Effector memory CD8-positive, alpha-beta T cell (primary cell): Measurements from ENCODE around the gene CLCNKB.

Experiments
- ATAC-seq: fragments of 150-1000 bp; cut with Tn5 transposase; replicated peaks from 2 replicates; pipeline ENCODE4 v1.10.0; 2021; ENCODE audit warnings: mild to moderate bottlenecking, moderate library complexity
- DNase-seq, 3 experiments: peaks; one replicate each; pipeline ENCODE4 v3.0.0; 2021
- H3K27ac Mint-ChIP-seq, 2 donors: one replicate each; pipeline ENCODE4 v1.8.0; 2022; ENCODE audit warnings: mild to moderate bottlenecking in 2 of 2, mixed read lengths in 2 of 2, moderate library complexity in 2 of 2
- H3K27me3 Mint-ChIP-seq, 2 donors: one replicate each; pipeline ENCODE4 v1.8.0; 2022; ENCODE audit warnings: mixed read lengths in 2 of 2
- H3K36me3 Mint-ChIP-seq: one replicate; pipeline ENCODE4 v1.8.0; 2022; ENCODE audit warnings: mild to moderate bottlenecking, moderate library complexity, mixed read lengths; ENCODE audit not compliant: insufficient read depth
- H3K4me1 Mint-ChIP-seq, 2 donors: one replicate each; pipeline ENCODE4 v1.8.0; 2022; ENCODE audit warnings: low read depth in 2 of 2, mixed read lengths in 2 of 2
- H3K4me3 Mint-ChIP-seq, 2 donors: one replicate each; pipeline ENCODE4 v1.8.0; 2022; ENCODE audit warnings: mild to moderate bottlenecking in 2 of 2, mixed read lengths in 2 of 2, moderate library complexity in 2 of 2
- H3K9me3 Mint-ChIP-seq, 2 donors: one replicate each; pipeline ENCODE4 v1.8.0; 2022; ENCODE audit warnings: mixed read lengths in 2 of 2

CLCNKB gene

DNA sequence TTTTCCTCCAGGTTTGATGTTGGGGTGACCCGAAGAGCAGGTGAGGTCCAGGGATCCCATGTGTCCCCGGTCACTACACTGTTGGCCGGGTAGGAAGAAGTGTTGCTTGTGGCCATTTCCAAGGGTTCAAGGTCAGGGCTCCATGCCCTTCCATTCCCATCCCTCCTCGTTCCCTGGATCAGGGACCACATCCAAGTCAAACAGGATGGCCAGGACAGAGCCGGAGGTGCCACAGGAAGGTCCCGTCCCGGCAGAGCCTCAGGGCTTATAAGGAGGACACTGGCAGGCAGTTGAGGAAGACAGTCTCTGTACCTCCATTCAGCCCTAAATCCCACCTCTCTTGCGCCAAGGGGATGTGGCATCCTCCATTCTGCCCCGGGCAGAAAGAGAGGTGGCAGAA is 51.9 kb downstream of the CLCNKB start:
- no peak overlapping the region for H3K4me3 Mint-ChIP-seq
- H3K36me3 Mint-ChIP-seq, result peaks cover 7% of the 10 kb centered on the region
- no peak overlapping the region for H3K27ac Mint-ChIP-seq
- ATAC-seq (no peak), DNase-seq (no peak)
- no peaks in the 10 kb centered on the region for H3K9me3 Mint-ChIP-seq
- H3K27me3 Mint-ChIP-seq, result peaks cover 25 to 44% of the 10 kb centered on the region in 2 donors
- H3K4me1 Mint-ChIP-seq, result no peaks in the 10 kb centered on the region

DNA sequence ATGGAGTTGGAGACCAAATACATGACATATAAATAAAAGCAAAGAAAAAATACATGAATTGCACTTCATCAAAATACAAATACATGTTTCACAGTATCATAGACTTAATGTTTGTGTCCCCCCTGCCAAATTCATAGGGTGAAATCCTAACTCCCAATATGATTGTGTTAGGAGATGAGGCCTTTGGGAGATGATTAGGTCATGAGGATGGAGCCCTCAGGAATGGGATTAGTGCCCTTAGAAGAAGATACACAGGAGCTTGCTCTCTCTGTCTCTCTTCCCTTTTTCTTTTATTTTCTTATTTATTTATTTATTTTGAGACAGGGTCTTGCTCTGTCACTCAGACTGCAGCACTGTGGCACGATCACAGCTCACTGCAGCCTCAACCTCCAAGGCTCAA is 55.8 kb downstream of the CLCNKB start:
- peaks cover 11% of the 10 kb centered on the region for H3K36me3 Mint-ChIP-seq
- H3K4me3 Mint-ChIP-seq, result no peak overlapping the region
- DNase-seq (no peak), ATAC-seq (no peak)
- H3K27me3 Mint-ChIP-seq, result peaks cover 25 to 46% of the 10 kb centered on the region in 2 donors
- no peaks in the 10 kb centered on the region for H3K9me3 Mint-ChIP-seq
- no peak overlapping the region for H3K27ac Mint-ChIP-seq
- H3K4me1 Mint-ChIP-seq, result no peaks in the 10 kb centered on the region

DNA sequence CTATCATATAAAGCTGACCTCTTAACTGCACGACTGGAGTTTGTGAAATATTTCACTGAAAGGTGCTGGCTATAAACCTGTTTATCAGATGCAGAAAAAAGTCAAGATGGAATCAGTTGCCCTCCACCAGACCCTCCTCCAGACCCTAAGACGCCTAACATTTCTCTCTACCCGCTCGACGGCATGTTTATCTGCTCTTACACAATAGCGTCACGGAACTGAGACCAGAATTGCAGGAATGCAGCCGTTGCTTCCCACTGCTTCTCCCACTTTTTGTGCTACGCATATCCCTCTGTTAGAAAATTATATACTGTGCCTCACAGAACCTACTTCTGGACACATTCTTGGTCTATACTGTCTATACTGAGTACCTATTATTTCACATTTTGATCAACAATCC is 58.0 kb downstream of the CLCNKB start:
- no peak for DNase-seq
- H3K4me1 Mint-ChIP-seq, result no peaks in the 10 kb centered on the region
- H3K27me3 Mint-ChIP-seq, result peaks cover 16 to 28% of the 10 kb centered on the region in 2 donors
- no peak overlapping the region for H3K4me3 Mint-ChIP-seq
- no peak for ATAC-seq
- no peak overlapping the region for H3K27ac Mint-ChIP-seq
- H3K9me3 Mint-ChIP-seq, result no peaks in the 10 kb centered on the region
- peaks cover 4% of the 10 kb centered on the region for H3K36me3 Mint-ChIP-seq
